Hypothalamus (tissue), 51 donors: ENCODE data around the gene CDY2B.
"Not testable (repeated sequence)": the region's sequence is repeated elsewhere in the genome, so short reads cannot be mapped to it uniquely, and the experiment has no call there.

ENCODE experiments used
- DNase-seq, 51 donors: peaks; one replicate each; lab custom pipeline; 2025; lab: John Stamatoyannopoulos, UW

Gene CDY2B

GRCh38 chrY:17880120-17880519, at the start of gene CDY2B:
CDY2B (minus strand) TSS chrY:17880220; CDS start chrY:17879892, 328 bp downstream.
- not testable (repeated sequence) for DNase-seq

GRCh38 chrY:17908009-17908408, 28.0 kb upstream of the CDY2B start:
- not testable (repeated sequence) for DNase-seq

GRCh38 chrY:17907351-17907750, 27.3 kb upstream of the CDY2B start:
- not testable (repeated sequence) for DNase-seq

- DNase-seq, result not testable (repeated sequence)
Observed at GRCh38 chrY:17881697-17882096, 1.7 kb upstream of the CDY2B start.

- not testable (repeated sequence) for DNase-seq
Observed at GRCh38 chrY:17876767-17877166, 3.3 kb downstream of the CDY2B start.

GRCh38 chrY:17875401-17875800, 4.6 kb downstream of the CDY2B start:
- not testable (repeated sequence) for DNase-seq

- DNase-seq, result not testable (repeated sequence)
Observed at GRCh38 chrY:17871194-17871903, 8.7 kb downstream of the CDY2B start.

GRCh38 chrY:17870737-17871136, 9.3 kb downstream of the CDY2B start:
- not testable (repeated sequence) for DNase-seq

GRCh38 chrY:17867850-17868249, 12.2 kb downstream of the CDY2B start:
- DNase-seq, result not testable (repeated sequence)

GRCh38 chrY:17860634-17861033, 19.4 kb downstream of the CDY2B start:
- not testable (repeated sequence) for DNase-seq

GRCh38 chrY:17856963-17857848, 22.8 kb downstream of the CDY2B start:
- DNase-seq, result not testable (repeated sequence)

GRCh38 chrY:17856508-17856907, 23.5 kb downstream of the CDY2B start:
- DNase-seq, result not testable (repeated sequence)

GRCh38 chrY:17849131-17849530, 30.9 kb downstream of the CDY2B start:
- DNase-seq, result not testable (repeated sequence)

GRCh38 chrY:17832149-17832548, 47.9 kb downstream of the CDY2B start:
- DNase-seq, result not testable (repeated sequence)
